Suprapubic skin (tissue), 4 donors: ENCODE measurements around the gene MOB3B. TPM values are rescaled to one million over a fixed set of nuclear protein-coding genes. Genes with fewer than 3 reads are reported as not detected.
A peak's percentile ranks its signal among the peaks of the same experiment; 100 is the strongest.

Source experiments
- DNase-seq, 2 donors: peaks; one replicate each; pipeline ENCODE4 v3.0.0-alpha.2; 2019; ENCODE audit warnings: low spot score in 2 of 2
- H3K27ac ChIP-seq: fragments of 200-600 bp; sonication (generic); one replicate; pipeline ENCODE4 v1.5.1; 2019
- H3K27me3 ChIP-seq: fragments of 200-600 bp; sonication (generic); one replicate; pipeline ENCODE4 v1.5.1; 2019
- H3K36me3 ChIP-seq: fragments of 200-600 bp; sonication (generic); one replicate; pipeline ENCODE4 v1.5.1; 2019
- H3K4me1 ChIP-seq: fragments of 200-600 bp; sonication (generic); one replicate; pipeline ENCODE4 v1.5.1; 2019
- H3K4me3 ChIP-seq: fragments of 200-600 bp; sonication (generic); one replicate; pipeline ENCODE4 v1.5.1; 2019; ENCODE audit warnings: mild to moderate bottlenecking
- H3K9me3 ChIP-seq: fragments of 200-600 bp; sonication (generic); one replicate; pipeline ENCODE4 v1.5.1; 2019
- CTCF ChIP-seq, 2 donors: fragments of 200-600 bp in 1 of 2; fragments of 450-650 bp in 1 of 2; sonication (generic) in 1 of 2; IDR thresholded peaks; one replicate each; pipeline ENCODE4 v1.5.1; 2016 to 2019; ENCODE audit warnings: antibody characterized with exemption in 2 of 2, mild to moderate bottlenecking in 1 of 2, moderate library complexity in 1 of 2
- EP300 ChIP-seq: sonication (generic); formaldehyde crosslinking; IDR thresholded peaks from one replicate; pipeline ENCODE4 v1.6.1; 2017; ENCODE audit warnings: antibody characterized with exemption
- POLR2A ChIP-seq, 2 donors: fragments of 450-650 bp; IDR thresholded peaks; one replicate each; pipeline ENCODE4 v1.6.1; 2017; ENCODE audit warnings: antibody characterized with exemption in 2 of 2, mild to moderate bottlenecking in 2 of 2, moderate library complexity in 2 of 2
- POLR2AphosphoS5 ChIP-seq, 3 donors: sonication (generic); formaldehyde crosslinking; IDR thresholded peaks; one replicate each; pipeline ENCODE4 v1.6.1; 2017; ENCODE audit warnings: antibody characterized with exemption in 3 of 3
- WGBS: methylation state at CpG from one replicate; pipeline ENCODE4 v1.1.5; 2018; 5-methylcytosine and 5-hydroxymethylcytosine counted together
- total RNA-seq, 4 donors: library from RNA; depleted of rRNA; stranded (reverse); fragments of >200 nt; gene quantifications; one replicate each; pipeline ENCODE4 v1.1.0, GENCODE V29; 2016

Gene MOB3B
- total RNA-seq, 4 donors from 2014 or later = 8.2 to 21.5 (median 10.9) TPM

- Histone ChIP-seq H3K27ac (no peak overlapping the region), H3K4me3 (no peak overlapping the region), H3K4me1 (peaks cover 21% of the 10 kb centered on the region), H3K36me3 (no peaks in the 10 kb centered on the region), H3K27me3 (no peaks in the 10 kb centered on the region), H3K9me3 (no peaks in the 10 kb centered on the region)
- 87% methylated on average over 1 of the region's 1 CpG for WGBS
- no peak for DNase-seq
- no peak for TF ChIP-seq CTCF (IDR thresholded peaks at IDR 0.05)
- no peak for TF ChIP-seq POLR2A (IDR thresholded peaks at IDR 0.05)
- no peak for TF ChIP-seq POLR2AphosphoS5 (IDR thresholded peaks at IDR 0.05)
- no peak for TF ChIP-seq EP300
Observed at GRCh38 chr9:27347889-27348288, 181.7 kb downstream of the MOB3B start.

- peaks cover 34% of the 10 kb centered on the region for H3K4me1 ChIP-seq
- 89% methylated on average over 7 of the region's 7 CpGs for WGBS
- H3K4me3 ChIP-seq = no peak overlapping the region
- no peaks in the 10 kb centered on the region for H3K27me3 ChIP-seq
- H3K36me3 ChIP-seq = no peaks in the 10 kb centered on the region
- no peaks in the 10 kb centered on the region for H3K9me3 ChIP-seq
- no peak for TF ChIP-seq EP300
- TF ChIP-seq CTCF (IDR thresholded peaks at IDR 0.05) = no peak
- TF ChIP-seq POLR2AphosphoS5 (IDR thresholded peaks at IDR 0.05) = no peak
- TF ChIP-seq POLR2A (IDR thresholded peaks at IDR 0.05) = no peak
- no peak for DNase-seq
- no peak overlapping the region for H3K27ac ChIP-seq
Observed at GRCh38 chr9:27344776-27345175, 184.8 kb downstream of the MOB3B start.

GRCh38 chr9:27341545-27342294 lies 187.9 kb downstream of the MOB3B start:
- Histone ChIP-seq H3K9me3 (no peaks in the 10 kb centered on the region), H3K27me3 (no peaks in the 10 kb centered on the region), H3K36me3 (no peaks in the 10 kb centered on the region), H3K4me1 (peaks cover 53% of the 10 kb centered on the region), H3K27ac (peak overlapping the region; percentile 25), H3K4me3 (no peak overlapping the region)
- TF ChIP-seq CTCF (IDR thresholded peaks at IDR 0.05) (no peak), POLR2AphosphoS5 (IDR thresholded peaks at IDR 0.05) (no peak), POLR2A (IDR thresholded peaks at IDR 0.05) (no peak), EP300 (no peak)
- DNase-seq = no peak
- WGBS = 66% methylated on average over 9 of the region's 9 CpGs

GRCh38 chr9:27340961-27341511 lies 188.6 kb downstream of the MOB3B start:
- DNase-seq = no peak
- no peaks in the 10 kb centered on the region for H3K36me3 ChIP-seq
- peak overlapping the region; percentile 25 for H3K27ac ChIP-seq
- no peak overlapping the region for H3K4me3 ChIP-seq
- H3K4me1 ChIP-seq = peaks cover 53% of the 10 kb centered on the region
- no peaks in the 10 kb centered on the region for H3K9me3 ChIP-seq
- TF ChIP-seq EP300 (no peak), POLR2AphosphoS5 (IDR thresholded peaks at IDR 0.05) (no peak), CTCF (IDR thresholded peaks at IDR 0.05) (no peak), POLR2A (IDR thresholded peaks at IDR 0.05) (no peak)
- 69% methylated on average over 7 of the region's 7 CpGs for WGBS
- no peaks in the 10 kb centered on the region for H3K27me3 ChIP-seq

GRCh38 chr9:27340285-27340674 lies 189.3 kb downstream of the MOB3B start:
- Histone ChIP-seq H3K27me3 (no peaks in the 10 kb centered on the region), H3K9me3 (no peaks in the 10 kb centered on the region), H3K36me3 (no peaks in the 10 kb centered on the region), H3K4me3 (no peak overlapping the region), H3K4me1 (peaks cover 53% of the 10 kb centered on the region), H3K27ac (peak overlapping the region; percentile 25)
- no peak for TF ChIP-seq POLR2A (IDR thresholded peaks at IDR 0.05)
- no peak for TF ChIP-seq CTCF (IDR thresholded peaks at IDR 0.05)
- TF ChIP-seq EP300 = no peak
- TF ChIP-seq POLR2AphosphoS5 (IDR thresholded peaks at IDR 0.05) = no peak
- no peak for DNase-seq
- WGBS = 53% methylated on average over 5 of the region's 5 CpGs
